GM06990 (cell line): ENCODE data around the gene GPX4.
"Not testable (repeated sequence)": the region's sequence is repeated elsewhere in the genome, so short reads cannot be mapped to it uniquely, and the experiment has no call there.

Experiments used
- DNase-seq: peaks from one replicate; pipeline ENCODE4 v3.0.0-alpha.2; 2011; ENCODE audit not compliant: insufficient read length; ENCODE audit errors: extremely low read depth
- H3K27me3 ChIP-seq: replicated peaks from 2 replicates; pipeline ENCODE4 v1.6.0; 2011; ENCODE audit warnings: low read length; ENCODE audit not compliant: control insufficient read depth, insufficient read depth
- H3K36me3 ChIP-seq: 2 replicates; pipeline ENCODE4 v1.5.1; 2011; ENCODE audit warnings: low read length; ENCODE audit not compliant: control insufficient read depth, insufficient read depth
- H3K4me3 ChIP-seq: replicated peaks from 2 replicates; pipeline ENCODE4 v1.5.1; 2011; ENCODE audit warnings: low read depth, mild to moderate bottlenecking, control low read depth, low read length
- CTCF ChIP-seq: IDR thresholded peaks from 2 replicates; pipeline ENCODE4 v1.5.1; 2011; ENCODE audit warnings: low read length, control low read depth, mild to moderate bottlenecking, inconsistent platforms; ENCODE audit not compliant: insufficient read depth, poor library complexity, severe bottlenecking

GPX4 gene

DNA sequence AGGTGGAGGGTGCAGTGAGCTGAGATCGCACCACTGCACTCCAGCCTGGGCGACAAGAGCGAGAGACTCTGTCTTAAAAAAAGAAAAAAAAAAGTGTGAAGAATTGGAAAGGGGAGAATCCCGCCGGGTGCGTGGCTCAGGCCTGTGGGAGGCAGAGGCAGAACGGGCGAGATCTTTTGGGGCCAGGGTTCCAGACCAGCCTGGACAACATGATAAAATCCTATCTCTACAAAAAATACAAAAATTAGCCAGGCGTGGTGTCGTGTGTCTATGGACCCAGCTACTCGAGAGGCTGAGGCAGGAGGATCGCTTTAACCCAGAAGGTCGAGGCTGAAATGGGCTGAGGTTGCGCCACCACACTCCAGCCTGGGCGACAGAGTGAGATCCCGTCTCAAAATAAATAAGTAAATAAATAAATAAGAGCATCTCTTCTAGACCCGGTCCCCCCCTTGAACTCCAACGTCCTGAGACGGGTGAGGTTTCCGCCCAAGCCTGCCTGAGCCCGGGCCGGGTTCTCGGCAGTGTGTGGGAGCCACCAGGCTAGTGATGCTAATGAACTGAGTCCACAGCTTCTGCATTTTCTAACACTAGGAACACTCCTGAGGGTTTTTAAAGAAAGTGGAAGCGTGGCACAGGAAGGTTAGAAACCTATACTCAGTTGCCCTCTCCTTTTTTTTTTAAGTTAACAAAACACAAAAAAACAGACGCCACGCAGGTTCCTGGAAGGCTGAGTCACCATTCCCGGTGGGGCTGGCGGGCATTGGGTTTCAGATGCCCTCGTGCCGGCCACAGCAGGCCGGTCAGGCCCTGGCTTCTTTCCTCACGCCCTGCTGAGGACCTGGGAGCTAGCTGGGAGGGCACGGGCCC, 22.0 kb downstream of the GPX4 start:
- TF ChIP-seq CTCF: no peak
- Histone ChIP-seq H3K36me3 (peaks cover 38% of the 10 kb centered on the region), H3K27me3 (no peaks in the 10 kb centered on the region), H3K4me3 (no peak overlapping the region)
- DNase-seq: no peak

DNA sequence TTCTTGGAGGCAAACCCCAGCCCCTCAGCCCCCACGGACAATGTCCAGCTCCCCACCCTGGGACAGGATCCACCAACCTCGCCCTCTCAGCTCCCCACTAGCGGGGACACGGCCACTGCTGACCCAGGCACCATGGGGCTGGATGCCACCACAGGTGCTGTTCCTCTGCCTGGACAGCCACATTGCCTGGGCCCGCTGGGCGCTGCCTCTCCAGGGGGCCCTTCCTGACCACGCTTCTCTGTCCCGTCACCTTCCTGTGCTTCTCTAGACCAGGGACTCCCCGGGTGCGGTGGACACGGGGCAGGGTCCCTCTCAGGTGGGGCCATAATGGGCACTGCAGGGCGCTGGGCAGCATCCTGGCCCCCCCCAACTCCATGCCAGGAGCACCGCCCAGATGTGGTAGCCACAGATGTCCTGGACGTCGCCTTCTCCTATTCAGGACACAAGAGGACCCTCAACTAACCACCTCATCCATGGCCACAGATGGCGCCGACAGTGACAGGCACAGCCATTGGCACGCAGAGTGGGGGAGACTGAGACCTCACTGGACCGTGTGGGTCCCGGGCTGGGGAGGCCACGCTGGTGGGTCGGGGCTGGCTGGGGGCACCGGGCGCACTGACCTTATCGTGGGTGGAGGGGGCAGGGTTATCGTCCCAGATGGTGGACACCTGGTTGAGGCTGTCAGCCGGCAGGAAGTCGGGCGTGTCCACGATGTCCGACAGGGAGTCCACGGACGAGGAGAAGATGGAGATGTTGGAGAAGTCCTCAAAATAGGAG, 23.4 kb downstream of the GPX4 start:
- H3K4me3 ChIP-seq: no peak overlapping the region

GRCh38 chr19:1128106-1128505, 24.3 kb downstream of the GPX4 start:
- Histone ChIP-seq H3K4me3 (no peak overlapping the region), H3K36me3 (peaks cover 27% of the 10 kb centered on the region), H3K27me3 (no peaks in the 10 kb centered on the region)
- no peak for DNase-seq
- TF ChIP-seq CTCF: no peak

More for the DNA sequence above, 23.4 kb downstream of the GPX4 start:
- no peak for TF ChIP-seq CTCF
- DNase-seq: no peak
- Histone ChIP-seq H3K36me3 (peaks cover 32% of the 10 kb centered on the region), H3K27me3 (no peaks in the 10 kb centered on the region)

DNA sequence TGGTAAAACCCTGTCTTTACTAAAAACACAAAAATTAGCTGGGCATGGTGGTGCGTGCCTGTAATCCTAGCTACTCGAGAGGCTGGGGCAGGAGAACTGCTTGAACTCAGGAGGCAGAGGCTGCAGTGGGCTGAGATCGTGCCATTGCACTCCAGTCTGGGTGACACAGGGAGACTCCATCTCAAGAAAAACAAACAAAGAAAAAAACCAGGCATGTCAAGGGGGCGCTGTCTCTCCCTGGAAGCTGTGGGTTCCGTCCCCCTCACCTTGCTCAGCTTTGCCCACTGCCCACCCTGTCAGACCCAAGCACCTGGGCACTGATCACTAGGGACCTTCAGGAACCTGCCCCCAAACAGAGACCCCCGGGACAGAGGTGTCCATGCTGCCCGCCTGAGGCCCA, 25.3 kb downstream of the GPX4 start:
- peaks cover 17% of the 10 kb centered on the region for H3K36me3 ChIP-seq
- not testable (repeated sequence) for H3K27me3 ChIP-seq, H3K4me3 ChIP-seq, DNase-seq

GRCh38 chr19:1129535-1129934, 25.7 kb downstream of the GPX4 start:
- Histone ChIP-seq H3K27me3 (no peaks in the 10 kb centered on the region), H3K4me3 (no peak overlapping the region), H3K36me3 (peaks cover 14% of the 10 kb centered on the region)
- no peak for TF ChIP-seq CTCF
- DNase-seq: no peak
